Right lobe of liver (tissue), 4 donors: Measurements from ENCODE around the gene KCNK4.

Source experiments
- POLR2A ChIP-seq: fragments of 450-650 bp; IDR thresholded peaks from one replicate; pipeline ENCODE4 v1.6.1; 2017; ENCODE audit warnings: antibody characterized with exemption, mild to moderate bottlenecking
- TF ChIP-seq, protein P1 (sequence below), 4 donors: fragments of 200-600 bp in 3 of 4; fragments of 450-650 bp in 1 of 4; IDR thresholded peaks; one replicate each; pipeline versions ENCODE4 v1.5.1 to v1.8.0; 2016 to 2022; ENCODE audit warnings: antibody characterized with exemption in 4 of 4, mild to moderate bottlenecking in 2 of 4
- donor health status: DM: no; HTN: no; CAD: no.
- donor health status: DM: no; HTN: no; CAD: no.
- donor health status: DM: no; HTN: yes; CAD: no.

DNA sequence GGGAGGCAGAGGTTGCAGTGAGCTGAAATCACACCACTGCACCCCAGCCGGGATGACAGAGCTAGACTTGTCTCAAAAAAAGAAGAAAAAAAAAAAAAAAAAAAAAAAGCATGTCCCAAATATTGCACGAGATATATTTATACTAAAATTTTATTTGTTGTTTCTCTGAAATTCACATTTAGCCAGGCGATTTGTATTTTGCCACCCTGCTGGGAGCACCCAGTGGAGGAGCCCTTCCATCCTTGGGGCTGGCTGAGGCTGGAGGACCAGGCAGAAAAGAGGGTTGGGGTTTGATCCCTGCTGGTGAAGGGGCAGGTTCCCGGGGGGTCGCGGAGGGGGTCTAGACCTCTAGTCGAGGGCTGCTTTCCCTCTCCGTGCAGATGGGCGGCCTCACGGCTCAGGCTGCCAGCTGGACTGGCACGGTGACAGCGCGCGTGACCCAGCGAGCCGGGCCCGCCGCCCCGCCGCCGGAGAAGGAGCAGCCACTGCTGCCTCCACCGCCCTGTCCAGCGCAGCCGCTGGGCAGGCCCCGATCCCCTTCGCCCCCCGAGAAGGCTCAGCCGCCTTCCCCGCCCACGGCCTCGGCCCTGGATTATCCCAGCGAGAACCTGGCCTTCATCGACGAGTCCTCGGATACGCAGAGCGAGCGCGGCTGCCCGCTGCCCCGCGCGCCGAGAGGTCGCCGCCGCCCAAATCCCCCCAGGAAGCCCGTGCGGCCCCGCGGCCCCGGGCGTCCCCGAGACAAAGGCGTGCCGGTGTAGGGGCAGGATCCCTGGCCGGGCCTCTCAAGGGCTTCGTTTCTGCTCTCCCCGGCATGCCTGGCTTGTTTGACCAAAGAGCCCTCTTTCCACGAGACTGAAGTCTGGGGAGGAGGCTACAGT lies 8.1 kb downstream of the KCNK4 start:
- TF ChIP-seq, protein P1, sequence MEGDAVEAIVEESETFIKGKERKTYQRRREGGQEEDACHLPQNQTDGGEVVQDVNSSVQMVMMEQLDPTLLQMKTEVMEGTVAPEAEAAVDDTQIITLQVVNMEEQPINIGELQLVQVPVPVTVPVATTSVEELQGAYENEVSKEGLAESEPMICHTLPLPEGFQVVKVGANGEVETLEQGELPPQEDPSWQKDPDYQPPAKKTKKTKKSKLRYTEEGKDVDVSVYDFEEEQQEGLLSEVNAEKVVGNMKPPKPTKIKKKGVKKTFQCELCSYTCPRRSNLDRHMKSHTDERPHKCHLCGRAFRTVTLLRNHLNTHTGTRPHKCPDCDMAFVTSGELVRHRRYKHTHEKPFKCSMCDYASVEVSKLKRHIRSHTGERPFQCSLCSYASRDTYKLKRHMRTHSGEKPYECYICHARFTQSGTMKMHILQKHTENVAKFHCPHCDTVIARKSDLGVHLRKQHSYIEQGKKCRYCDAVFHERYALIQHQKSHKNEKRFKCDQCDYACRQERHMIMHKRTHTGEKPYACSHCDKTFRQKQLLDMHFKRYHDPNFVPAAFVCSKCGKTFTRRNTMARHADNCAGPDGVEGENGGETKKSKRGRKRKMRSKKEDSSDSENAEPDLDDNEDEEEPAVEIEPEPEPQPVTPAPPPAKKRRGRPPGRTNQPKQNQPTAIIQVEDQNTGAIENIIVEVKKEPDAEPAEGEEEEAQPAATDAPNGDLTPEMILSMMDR (IDR thresholded peaks at IDR 0.05) = no peak
- no peak for TF ChIP-seq POLR2A
